GM03348 (cell line): ENCODE data around the gene SAP30BP.

Source experiments
- DNase-seq: peaks from one replicate; pipeline ENCODE4 v3.0.0; 2012; ENCODE audit warnings: low spot score

SAP30BP gene

DNA sequence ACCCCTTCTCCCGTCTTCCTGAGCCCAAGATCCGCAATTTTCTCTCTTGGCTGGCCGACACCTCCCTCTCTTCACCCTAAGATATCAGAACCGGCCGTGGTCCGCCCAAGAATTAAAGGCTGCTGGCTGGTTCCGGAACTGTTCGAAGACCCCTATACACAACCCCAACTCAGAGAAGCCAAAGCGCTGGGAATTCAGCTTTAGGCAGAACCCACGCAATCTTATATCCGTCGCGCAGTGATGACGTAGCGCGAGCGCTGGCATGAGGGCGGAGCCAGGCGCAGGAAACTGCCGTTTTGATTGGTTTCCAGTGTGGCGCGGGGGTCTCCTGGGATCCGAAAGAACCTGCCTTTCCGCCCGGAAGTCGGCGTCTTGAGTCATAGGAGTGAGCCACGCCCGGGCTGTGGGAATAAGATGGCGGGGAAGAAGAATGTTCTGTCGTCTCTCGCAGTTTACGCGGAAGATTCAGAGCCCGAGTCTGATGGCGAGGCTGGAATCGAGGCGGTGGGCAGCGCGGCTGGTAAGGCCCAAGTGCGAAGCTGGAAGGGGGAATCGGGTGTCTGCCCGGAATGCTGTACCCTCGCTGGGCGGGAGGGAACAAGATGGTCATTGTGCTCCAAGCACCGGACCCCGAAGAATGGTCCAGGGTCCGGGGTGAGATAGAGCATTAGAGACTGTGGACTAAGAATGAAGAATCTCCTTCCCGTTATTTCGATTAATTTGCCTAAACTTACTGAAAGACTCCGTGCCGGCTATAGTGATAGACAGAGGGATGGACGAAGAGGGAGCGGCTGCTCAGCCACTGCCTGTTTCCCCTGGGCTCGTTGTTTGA lies at the start of gene SAP30BP, which contains the start of gene RECQL5:
TSS of gene SAP30BP (plus strand) at position 380 of the 832 bp plus-strand sequence. CDS start at position 415, 35 bp downstream.
TSS of gene RECQL5 (minus strand) at position 196 of the 832 bp plus-strand sequence. CDS start 597 bp downstream, outside the sequence.
- peak; percentile 97 for DNase-seq

DNA sequence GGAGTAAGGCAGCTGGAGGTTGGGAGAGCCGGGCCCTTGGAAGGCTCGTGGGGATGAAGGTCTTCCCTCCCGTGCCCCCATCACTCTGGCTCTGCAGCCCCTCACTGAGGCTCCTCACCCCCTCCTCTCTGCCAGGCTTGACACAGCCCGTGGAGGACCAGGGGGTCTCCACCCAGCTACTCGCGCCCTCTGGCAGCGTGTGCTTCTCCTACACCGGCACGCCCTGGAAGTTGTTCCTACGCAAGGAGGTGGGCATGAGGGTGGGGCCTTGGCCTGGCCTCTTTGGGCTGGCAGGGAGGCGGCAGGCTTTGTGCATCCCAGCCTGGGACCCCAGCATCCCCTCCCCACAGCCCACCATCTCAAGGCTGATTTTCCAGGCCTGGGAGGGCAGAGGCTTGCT lies 49.5 kb upstream of the SAP30BP start:
- DNase-seq: no peak

DNA sequence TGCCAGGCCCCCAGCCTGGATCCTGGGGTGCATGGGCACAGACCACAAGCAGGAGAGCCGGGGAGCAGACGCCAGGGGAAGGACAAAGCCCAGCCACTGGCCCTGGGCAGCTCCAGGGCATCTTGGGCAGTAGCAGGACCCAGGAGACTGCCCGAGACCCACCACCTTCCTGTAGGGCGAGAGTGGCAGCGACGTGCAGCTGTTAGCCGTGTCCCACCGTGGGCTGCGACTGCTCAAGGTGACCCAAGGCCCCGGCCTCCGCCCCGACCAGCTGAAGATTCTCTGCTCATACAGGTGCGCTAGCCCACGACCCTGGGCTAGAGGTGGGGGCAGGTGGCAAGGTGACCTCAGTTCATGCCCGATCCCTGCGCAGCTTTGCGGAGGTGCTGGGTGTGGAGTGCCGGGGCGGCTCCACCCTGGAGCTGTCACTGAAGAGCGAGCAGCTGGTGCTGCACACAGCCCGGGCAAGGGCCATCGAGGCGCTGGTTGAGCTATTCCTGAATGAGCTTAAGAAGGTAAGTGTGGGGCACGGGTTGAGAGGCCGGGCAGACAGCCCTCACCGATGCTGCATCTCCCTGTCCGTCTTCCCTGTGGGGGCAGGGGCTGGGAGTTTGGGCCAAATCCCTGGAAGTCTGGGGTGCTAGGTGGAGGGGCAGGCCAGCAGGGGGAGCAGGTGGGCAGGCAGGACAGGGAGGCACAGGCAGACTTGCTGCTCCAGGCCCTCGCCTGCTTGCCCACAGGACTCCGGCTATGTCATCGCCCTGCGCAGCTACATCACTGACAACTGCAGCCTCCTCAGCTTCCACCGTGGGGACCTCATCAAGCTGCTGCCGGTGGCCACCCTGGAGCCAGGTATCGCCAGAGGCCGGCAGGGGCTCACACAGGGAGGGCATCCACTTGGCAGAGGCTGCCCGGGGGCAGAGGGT lies 47.4 kb upstream of the SAP30BP start:
- peak; percentile 63 for DNase-seq

- DNase-seq: no peak
These were observed 45.6 kb upstream of the SAP30BP start for GRCh38 chr17:75621489-75621888.

- no peak for DNase-seq
These were observed 45.1 kb upstream of the SAP30BP start for GRCh38 chr17:75622076-75622475.

DNA sequence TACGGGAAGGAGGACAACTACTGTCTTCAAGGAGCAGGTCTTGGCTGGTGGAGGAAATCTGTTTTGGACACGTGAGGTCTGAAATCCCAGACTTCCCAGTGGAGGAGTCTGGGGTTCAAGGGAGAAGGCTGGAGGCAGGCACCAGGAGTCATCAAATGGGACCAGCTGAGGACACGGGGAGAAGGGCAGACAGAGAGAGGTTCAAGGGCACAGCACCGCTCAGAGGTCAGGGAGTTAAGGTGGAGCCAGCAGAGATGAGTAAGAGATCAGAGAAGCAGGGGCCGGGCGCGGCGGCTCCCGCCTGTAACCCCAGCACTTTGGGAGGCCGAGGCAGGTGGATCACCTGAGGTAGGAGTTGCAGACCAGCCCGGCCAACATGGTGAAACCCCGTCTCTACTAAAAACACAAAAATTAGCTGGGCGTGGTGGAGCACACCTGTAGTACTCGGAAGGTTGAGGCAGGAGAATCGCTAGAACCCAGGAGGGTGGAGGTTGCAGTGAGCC lies 44.3 kb upstream of the SAP30BP start:
- DNase-seq: no peak

GRCh38 chr17:75623386-75623785 lies 43.8 kb upstream of the SAP30BP start:
- DNase-seq: no peak

DNA sequence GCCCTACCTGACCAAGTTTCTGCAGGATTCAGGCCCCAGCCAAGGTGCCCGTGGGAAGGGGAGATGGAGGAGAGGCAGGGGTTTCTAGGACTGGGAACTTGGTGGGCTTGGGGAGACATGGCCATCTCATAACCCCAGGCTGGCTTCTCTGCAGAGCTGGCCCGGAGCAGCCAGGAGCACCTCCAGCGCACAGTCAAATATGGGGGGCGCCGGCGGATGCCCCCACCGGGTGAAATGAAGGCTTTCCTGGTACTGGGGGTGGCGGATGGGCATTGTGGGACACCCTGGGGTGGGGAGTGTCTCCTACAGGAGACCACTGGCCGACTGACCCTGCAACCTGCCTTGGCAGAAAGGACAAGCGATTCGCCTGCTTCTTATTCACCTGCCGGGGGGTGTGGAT lies 43.1 kb upstream of the SAP30BP start:
- DNase-seq: no peak

DNA sequence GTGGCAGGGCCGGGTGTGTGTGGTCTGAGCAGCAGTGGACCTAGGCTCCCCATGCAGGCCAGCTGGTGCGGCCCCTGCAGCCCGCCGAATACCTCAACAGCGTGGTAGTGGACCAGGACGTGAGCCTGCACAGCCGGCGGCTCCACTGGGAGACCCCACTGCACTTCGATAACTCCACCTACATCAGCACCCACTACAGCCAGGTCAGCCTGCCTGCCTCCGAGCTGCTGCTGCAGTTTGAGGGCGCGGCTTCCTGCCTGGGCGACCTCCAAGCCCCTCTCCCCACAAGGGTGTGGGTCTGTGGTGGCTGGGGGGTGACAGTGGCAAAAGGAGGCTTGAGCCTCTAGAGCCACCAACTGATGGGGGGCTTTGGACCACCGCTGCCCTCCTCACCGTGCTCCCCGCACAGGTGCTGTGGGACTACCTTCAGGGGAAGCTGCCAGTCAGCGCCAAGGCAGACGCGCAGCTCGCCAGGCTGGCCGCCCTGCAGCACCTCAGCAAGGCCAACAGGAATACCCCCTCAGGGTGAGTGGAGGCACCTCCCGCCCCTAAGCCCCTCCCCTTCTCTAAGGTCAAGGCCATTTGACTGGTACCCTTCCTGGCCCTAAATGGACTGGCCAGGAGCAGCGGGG lies 42.3 kb upstream of the SAP30BP start:
- DNase-seq: no peak

- DNase-seq: peak; percentile 69
These were observed 41.2 kb upstream of the SAP30BP start for GRCh38 chr17:75625813-75626486.

DNA sequence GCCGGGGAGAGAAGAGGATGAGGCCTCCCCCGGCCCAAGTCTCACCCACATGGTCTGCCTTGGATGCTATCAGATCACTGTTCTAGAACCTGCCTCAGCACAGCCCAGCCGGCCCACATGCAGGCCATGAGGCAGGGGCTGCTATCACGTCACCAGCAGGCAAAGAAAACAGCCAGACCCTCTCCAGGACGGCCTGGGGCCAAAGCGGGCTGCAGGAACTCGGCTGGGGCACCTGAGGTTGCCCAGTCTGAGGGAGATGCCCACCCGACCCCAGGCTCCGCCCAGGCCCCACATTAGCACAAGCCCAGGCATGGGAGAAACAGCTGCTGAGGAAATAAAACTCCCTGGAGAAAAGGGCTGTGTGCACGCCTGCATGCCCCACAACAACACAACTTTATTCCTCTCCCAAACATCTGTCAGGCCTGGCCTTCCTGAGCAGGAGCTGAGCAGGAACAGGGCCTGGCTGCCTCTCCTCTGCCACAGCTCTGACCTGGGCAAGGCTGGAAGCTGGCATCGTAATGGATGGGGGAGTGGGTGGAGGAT lies 40.6 kb upstream of the SAP30BP start:
- DNase-seq: no peak

DNA sequence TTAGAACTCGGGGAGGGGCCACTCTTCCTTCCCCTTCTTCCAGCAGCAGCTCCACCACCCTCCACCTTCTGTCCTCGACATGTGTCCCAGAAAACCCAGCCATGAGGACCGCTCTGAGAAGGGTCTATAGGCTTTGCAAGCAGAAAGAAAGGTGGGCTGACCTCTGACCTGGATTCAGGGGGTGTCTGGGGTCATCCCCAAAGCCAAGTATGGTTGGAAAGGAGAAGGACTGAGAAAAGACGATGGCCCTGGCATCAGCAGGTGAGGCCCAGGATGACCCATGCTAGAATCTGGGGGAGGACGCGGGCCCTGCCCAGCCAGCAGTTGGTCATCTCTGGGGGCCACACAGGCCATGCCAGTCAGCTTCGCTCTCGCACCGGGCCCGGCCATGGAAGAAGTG lies 40.0 kb upstream of the SAP30BP start:
- no peak for DNase-seq

GRCh38 chr17:75628425-75628824 lies 38.7 kb upstream of the SAP30BP start:
- DNase-seq: no peak

GRCh38 chr17:75629157-75629556 lies 38.0 kb upstream of the SAP30BP start:
- DNase-seq: no peak

DNA sequence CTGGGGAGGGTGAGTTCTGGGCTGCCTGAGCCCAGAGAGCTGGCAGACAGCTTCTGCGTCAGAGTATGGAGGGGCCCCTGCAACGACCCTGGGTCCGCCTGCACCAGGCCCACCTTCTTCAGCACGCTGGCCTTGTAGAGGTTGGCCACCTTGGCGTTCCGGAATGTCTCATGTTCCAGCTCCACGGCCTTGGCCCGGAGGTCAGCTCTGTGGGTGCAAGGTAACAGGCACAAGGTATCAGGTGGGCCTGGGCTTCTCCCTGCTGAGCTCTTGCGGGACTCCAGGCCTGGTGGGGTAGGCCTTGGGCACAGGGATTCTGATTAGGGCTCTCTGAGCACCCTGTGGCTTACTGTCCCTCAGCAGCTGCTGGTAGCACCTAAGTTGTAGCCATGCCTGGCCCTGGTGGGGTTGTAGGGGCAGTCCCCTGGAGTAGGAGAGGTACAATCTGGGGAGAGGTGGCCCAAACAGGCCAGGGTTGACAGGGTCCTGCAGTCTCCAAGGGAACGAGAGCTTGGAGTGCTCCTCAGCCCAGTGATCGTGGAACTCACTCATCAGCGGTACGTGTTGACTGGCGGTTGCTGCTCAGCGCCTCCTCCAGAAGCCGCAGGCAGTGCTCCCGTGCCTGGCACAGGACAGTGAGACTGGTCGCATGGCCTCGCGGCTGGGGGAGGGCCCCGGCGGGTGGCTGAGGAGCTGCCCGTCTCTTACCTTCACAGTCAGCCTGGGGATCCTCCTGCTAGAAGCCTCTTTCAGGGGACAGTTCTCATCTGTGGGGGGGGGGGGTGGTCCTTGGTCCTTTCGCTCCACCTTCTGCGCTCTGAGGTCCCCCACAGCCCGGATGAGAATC lies 36.8 kb upstream of the SAP30BP start:
- DNase-seq: no peak

- no peak for DNase-seq
These were observed 35.8 kb upstream of the SAP30BP start for GRCh38 chr17:75631353-75631752.

DNA sequence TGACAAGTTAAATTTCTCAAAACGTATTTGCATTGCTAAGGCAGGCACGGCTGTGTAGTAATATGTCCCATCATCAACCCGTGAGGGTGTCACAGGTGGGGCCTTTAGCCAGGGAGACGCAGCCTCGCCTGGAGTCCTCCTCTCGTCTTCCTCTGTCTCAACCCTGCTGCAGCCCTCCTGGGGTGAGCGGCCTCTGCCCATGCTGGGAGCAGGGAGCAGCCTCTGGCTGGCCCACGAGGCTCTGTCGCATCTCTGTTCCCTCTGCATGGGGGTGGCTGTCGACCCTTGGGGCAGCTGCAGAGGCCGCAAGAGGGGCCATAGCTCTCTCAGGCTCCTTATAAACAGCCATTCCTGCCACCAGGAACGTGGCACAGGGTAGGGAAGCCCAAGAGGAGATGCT lies 34.7 kb upstream of the SAP30BP start:
- DNase-seq: no peak

- DNase-seq: peak; percentile 96
These were observed 34.2 kb upstream of the SAP30BP start, which contains the start of gene SMIM5 for GRCh38 chr17:75632863-75633485. Gene SMIM5, plus strand, starts transcription at chr17:75633434. Its CDS starts 6,768 bp downstream, at chr17:75640202.

GRCh38 chr17:75633486-75634375 lies 33.4 kb upstream of the SAP30BP start:
- peak; percentile 95 for DNase-seq
